ENCODE data around the gene SMG6. TPM values are rescaled to one million over a fixed set of nuclear protein-coding genes. Genes with fewer than 3 reads are reported as not detected.

The SMG6 gene
- total and polyA plus RNA-seq, 2 of the 13 experiments (the other 11 are each of a cell fraction or from before 2014, with no cell fraction given), result 4.6 to 14.6 TPM

GRCh38 chr17:2347805-2348685, 44.5 kb upstream of the SMG6 start (continued):
- 0 out of 2 replicates have a peak, but pooled peaks have one; percentile 24 for TF ChIP-seq ZBTB4 (CRISPR knock-in tag; IDR thresholded peaks at IDR 0.05; ENCODE audit: borderline replicate concordance)
- peak; percentile 67 for TF ChIP-seq XRCC5 (optimal IDR thresholded peaks at IDR 0.05; ENCODE audit: low read length)
- 0 out of 2 replicates have a peak, but pooled peaks have one; percentile 19 for TF ChIP-seq GATAD1 (CRISPR knock-in tag; IDR thresholded peaks at IDR 0.05)
- no peak for TF ChIP-seq GLI4 (CRISPR knock-in tag; IDR thresholded peaks at IDR 0.05; ENCODE audit: borderline replicate concordance)
- TF ChIP-seq ZMYM4 (CRISPR knock-in tag; IDR thresholded peaks at IDR 0.05), result 0 out of 2 replicates have a peak, but pooled peaks have one; percentile 48
- 0 out of 2 replicates have a peak, but pooled peaks have one; percentile 27 for TF ChIP-seq KLF15 (CRISPR knock-in tag; IDR thresholded peaks at IDR 0.05; ENCODE audit: borderline replicate concordance)
- TF ChIP-seq ARID4A (CRISPR knock-in tag; IDR thresholded peaks at IDR 0.05; ENCODE audit: borderline replicate concordance), result peak; percentile 28; the same call in 1 of the 2 replicates
- TF ChIP-seq MAZ (IDR thresholded peaks at IDR 0.05; ENCODE audit: borderline replicate concordance, low read depth, low read length), result 0 out of 2 replicates have a peak, but pooled peaks have one; percentile 33
- TF ChIP-seq MAZ (CRISPR knock-in tag; IDR thresholded peaks at IDR 0.05; ENCODE audit: low read depth), result 0 out of 2 replicates have a peak, but pooled peaks have one; percentile 23
- TF ChIP-seq LBX2 (CRISPR knock-in tag; IDR thresholded peaks at IDR 0.05; ENCODE audit: borderline replicate concordance), result no peak
- TF ChIP-seq THAP11 (CRISPR knock-in tag; IDR thresholded peaks at IDR 0.05), result peak; percentile 34; the same call in 1 of the 2 replicates
- TF ChIP-seq ARNTL (CRISPR knock-in tag; IDR thresholded peaks at IDR 0.05), result no peak
- TF ChIP-seq MIXL1 (CRISPR knock-in tag; IDR thresholded peaks at IDR 0.05), result peak; percentile 38; the same call in 1 of the 2 replicates

All from HepG2 (cell line).